ENCODE data around the gene HOMER2. TPM values are rescaled to one million over a fixed set of nuclear protein-coding genes. Genes with fewer than 3 reads are reported as not detected.
A peak's percentile ranks its signal among the peaks of the same experiment; 100 is the strongest.
"Not testable (repeated sequence)": the region's sequence is repeated elsewhere in the genome, so short reads cannot be mapped to it uniquely, and the experiment has no call there.

Gene HOMER2
- total RNA-seq, 1 donor from 2014 or later = 18.7 TPM

- Mint-ChIP-seq H3K4me3 (no peak overlapping the region), H3K9me3 (no peaks in the 10 kb centered on the region), H3K36me3 (ENCODE audit: low read depth) (peaks cover 28% of the 10 kb centered on the region), H3K27ac (ENCODE audit: unreplicated experiment) (no peak overlapping the region), H3K27me3 (ENCODE audit: low read depth) (no peaks in the 10 kb centered on the region), H3K4me1 (no peaks in the 10 kb centered on the region)
- DNase-seq (ENCODE audit: low read depth, low spot score) = no peak
- no peak for TF ChIP-seq CTCF (conservative IDR thresholded peaks at IDR 0.05)
These were observed 129.5 kb downstream of the HOMER2 start for GRCh38 chr15:82823049-82823448.

GRCh38 chr15:82821851-82822250 lies 130.7 kb downstream of the HOMER2 start:
- not testable (repeated sequence) for H3K9me3 Mint-ChIP-seq; H3K27me3 Mint-ChIP-seq (ENCODE audit: low read depth); DNase-seq (ENCODE audit: low read depth, low spot score); H3K4me1 Mint-ChIP-seq; H3K4me3 Mint-ChIP-seq; H3K27ac Mint-ChIP-seq (ENCODE audit: unreplicated experiment)
- peaks cover 28% of the 10 kb centered on the region for H3K36me3 Mint-ChIP-seq (ENCODE audit: low read depth)

DNA sequence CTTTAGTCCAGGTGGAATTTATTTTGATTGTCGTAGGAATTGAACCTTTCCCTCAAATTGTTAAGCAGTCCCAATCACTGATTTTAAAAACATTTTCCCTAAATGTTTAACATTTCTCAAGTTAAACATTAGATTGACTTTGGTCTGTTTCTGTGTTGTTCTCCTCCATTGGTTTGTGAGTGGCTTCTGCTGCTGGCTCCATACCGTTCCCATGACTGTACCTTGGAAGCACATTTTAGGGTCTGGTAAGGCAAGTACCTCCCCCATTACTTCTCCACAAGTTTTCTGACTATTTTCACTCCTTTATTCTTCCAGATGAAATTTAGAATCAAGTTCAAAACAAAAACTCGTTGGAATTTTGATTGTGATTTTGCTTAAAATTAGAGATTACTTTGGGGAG lies 131.1 kb downstream of the HOMER2 start:
- not testable (repeated sequence) for H3K4me3 Mint-ChIP-seq; H3K4me1 Mint-ChIP-seq; H3K9me3 Mint-ChIP-seq; H3K27ac Mint-ChIP-seq (ENCODE audit: unreplicated experiment); DNase-seq (ENCODE audit: low read depth, low spot score); H3K27me3 Mint-ChIP-seq (ENCODE audit: low read depth)
- H3K36me3 Mint-ChIP-seq (ENCODE audit: low read depth) = peaks cover 26% of the 10 kb centered on the region

DNA sequence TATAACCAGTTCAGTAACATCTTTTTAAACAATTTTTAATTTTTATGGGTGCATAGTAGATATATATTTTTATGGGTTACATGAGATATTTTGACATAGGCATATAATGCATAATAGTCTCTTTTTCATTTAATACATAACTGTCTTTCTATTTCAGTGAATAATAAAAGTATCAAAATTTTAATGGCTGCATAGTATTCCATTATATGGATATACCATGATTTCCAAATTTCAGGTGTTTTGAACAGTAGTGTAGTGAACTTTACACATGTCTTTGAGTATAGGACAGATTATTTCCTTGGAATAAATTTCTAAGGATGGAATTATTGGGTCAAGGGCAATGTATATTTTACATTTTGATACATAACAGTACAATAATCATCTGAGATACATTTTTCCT lies 132.4 kb downstream of the HOMER2 start:
- H3K27me3 Mint-ChIP-seq (ENCODE audit: low read depth) = no peaks in the 10 kb centered on the region
- H3K27ac Mint-ChIP-seq (ENCODE audit: unreplicated experiment) = no peak overlapping the region
- H3K9me3 Mint-ChIP-seq = no peaks in the 10 kb centered on the region
- no peaks in the 10 kb centered on the region for H3K4me1 Mint-ChIP-seq
- H3K36me3 Mint-ChIP-seq (ENCODE audit: low read depth) = peaks cover 25% of the 10 kb centered on the region
- no peak for TF ChIP-seq CTCF (conservative IDR thresholded peaks at IDR 0.05)
- no peak for DNase-seq (ENCODE audit: low read depth, low spot score)
- H3K4me3 Mint-ChIP-seq = no peak overlapping the region

- H3K4me1 Mint-ChIP-seq = peaks cover 25% of the 10 kb centered on the region
- H3K27ac Mint-ChIP-seq (ENCODE audit: unreplicated experiment) = no peak overlapping the region
- TF ChIP-seq CTCF (conservative IDR thresholded peaks at IDR 0.05) = no peak
These were observed 139.5 kb downstream of the HOMER2 start for GRCh38 chr15:82812994-82813393.

DNA sequence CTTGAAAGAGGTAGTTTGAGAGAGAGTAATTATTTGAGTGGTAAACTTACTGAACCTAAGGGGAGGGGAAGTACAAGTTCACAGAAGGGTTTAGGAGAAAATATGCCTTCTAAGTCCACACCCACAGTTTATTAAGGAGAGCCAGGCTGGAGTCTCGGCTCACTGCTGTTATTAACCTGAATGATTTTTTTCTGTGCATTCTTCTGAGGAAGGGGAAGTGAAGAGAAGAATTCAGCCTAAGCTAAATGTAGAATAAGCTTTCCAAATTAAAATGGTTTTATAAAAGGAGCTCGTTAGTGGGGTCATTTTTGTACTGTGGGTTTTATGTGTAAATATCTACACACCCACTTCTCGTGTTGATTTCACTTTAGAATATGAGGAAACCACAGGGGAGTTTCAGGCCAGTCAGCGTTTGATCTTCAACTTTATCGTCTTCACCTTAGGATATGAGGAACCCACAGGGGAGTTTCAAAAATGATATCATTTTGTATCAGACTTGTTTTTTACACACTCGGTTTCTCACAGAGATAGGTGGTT lies 141.6 kb downstream of the HOMER2 start:
- Mint-ChIP-seq H3K9me3 (no peaks in the 10 kb centered on the region), H3K27me3 (ENCODE audit: low read depth) (no peaks in the 10 kb centered on the region), H3K4me3 (peak overlapping the region; percentile 91), H3K27ac (ENCODE audit: unreplicated experiment) (peak overlapping the region; percentile 17), H3K36me3 (ENCODE audit: low read depth) (peaks cover 2% of the 10 kb centered on the region), H3K4me1 (peaks cover 25% of the 10 kb centered on the region)
- no peak for TF ChIP-seq CTCF (conservative IDR thresholded peaks at IDR 0.05)
- no peak for DNase-seq (ENCODE audit: low read depth, low spot score)

More at GRCh38 chr15:82812994-82813393, 139.5 kb downstream of the HOMER2 start:
- Mint-ChIP-seq H3K4me3 (peak overlapping the region; percentile 76), H3K36me3 (ENCODE audit: low read depth) (peaks cover 2% of the 10 kb centered on the region), H3K27me3 (ENCODE audit: low read depth) (no peaks in the 10 kb centered on the region), H3K9me3 (no peaks in the 10 kb centered on the region)
- DNase-seq (ENCODE audit: low read depth, low spot score) = no peak
